ENCODE data around the gene NABP2.

DNA sequence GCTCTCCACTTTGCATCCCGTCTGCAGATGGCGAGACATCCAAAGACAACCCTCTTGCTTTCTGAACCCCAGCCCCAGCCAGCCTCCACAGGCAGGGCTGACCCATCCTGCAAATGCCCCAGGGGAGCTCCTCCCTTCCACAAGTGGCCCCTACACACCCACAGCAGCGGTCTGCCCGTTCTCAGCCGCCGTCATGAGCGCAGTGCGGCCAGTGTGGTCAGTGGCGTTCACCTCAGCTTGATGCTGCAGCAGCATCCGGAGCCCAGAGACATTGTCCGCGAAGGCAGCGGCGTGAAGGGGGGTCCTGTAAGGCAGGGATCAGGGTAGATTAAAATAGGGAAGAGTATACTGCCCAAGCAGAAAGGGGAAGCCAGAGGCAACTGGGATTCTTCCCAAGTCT, 20.4 kb downstream of the NABP2 start:
- TF ChIP-seq EP300 (IDR thresholded peaks at IDR 0.05; ENCODE audit: borderline replicate concordance in 1 of 2, control insufficient read depth in 1 of 2, low read depth in 2 of 2, low read length in 2 of 2): no peak
- TF ChIP-seq SMC3 (IDR thresholded peaks at IDR 0.05; ENCODE audit: borderline replicate concordance, low read length): no peak
- TF ChIP-seq REST (IDR thresholded peaks at IDR 0.05; ENCODE audit: low read depth, low read length): no peak
- no peak for TF ChIP-seq SP1 (IDR thresholded peaks at IDR 0.05; ENCODE audit: low read depth, low read length)
- no peak for TF ChIP-seq MXI1 (IDR thresholded peaks at IDR 0.05; ENCODE audit: low read depth, low read length)
- no peak for TF ChIP-seq EZH2 (IDR thresholded peaks at IDR 0.05; ENCODE audit: borderline replicate concordance, control insufficient read depth, low read depth, low read length)
- TF ChIP-seq, protein P1, sequence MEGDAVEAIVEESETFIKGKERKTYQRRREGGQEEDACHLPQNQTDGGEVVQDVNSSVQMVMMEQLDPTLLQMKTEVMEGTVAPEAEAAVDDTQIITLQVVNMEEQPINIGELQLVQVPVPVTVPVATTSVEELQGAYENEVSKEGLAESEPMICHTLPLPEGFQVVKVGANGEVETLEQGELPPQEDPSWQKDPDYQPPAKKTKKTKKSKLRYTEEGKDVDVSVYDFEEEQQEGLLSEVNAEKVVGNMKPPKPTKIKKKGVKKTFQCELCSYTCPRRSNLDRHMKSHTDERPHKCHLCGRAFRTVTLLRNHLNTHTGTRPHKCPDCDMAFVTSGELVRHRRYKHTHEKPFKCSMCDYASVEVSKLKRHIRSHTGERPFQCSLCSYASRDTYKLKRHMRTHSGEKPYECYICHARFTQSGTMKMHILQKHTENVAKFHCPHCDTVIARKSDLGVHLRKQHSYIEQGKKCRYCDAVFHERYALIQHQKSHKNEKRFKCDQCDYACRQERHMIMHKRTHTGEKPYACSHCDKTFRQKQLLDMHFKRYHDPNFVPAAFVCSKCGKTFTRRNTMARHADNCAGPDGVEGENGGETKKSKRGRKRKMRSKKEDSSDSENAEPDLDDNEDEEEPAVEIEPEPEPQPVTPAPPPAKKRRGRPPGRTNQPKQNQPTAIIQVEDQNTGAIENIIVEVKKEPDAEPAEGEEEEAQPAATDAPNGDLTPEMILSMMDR (IDR thresholded peaks at IDR 0.05 in 2 of 3, conservative IDR thresholded peaks at IDR 0.05 in 1 of 3; ENCODE audit: control insufficient read depth in 2 of 3, extremely low read depth in 1 of 3, insufficient read depth in 1 of 3, low read depth in 3 of 3, low read length in 3 of 3): no peak
- no peak for TF ChIP-seq BRCA1 (IDR thresholded peaks at IDR 0.05; ENCODE audit: low read depth, low read length)
- no peak for TF ChIP-seq ZNF24 (IDR thresholded peaks at IDR 0.05)
- TF ChIP-seq POLR2AphosphoS5 (IDR thresholded peaks at IDR 0.05; ENCODE audit: low read length): no peak

Data from GM12878 (cell line).